GM12864 (cell line): ENCODE data around the gene ITM2A.
A peak's percentile ranks its signal among the peaks of the same experiment; 100 is the strongest.

Experiments
- DNase-seq: peaks from one replicate; pipeline ENCODE4 v3.0.0-alpha.2; 2011; ENCODE audit warnings: low read depth
- H3K4me3 ChIP-seq: 2 replicates; pipeline ENCODE4 v1.5.1; 2011; ENCODE audit warnings: mild to moderate bottlenecking, low read depth, low read length, control low read depth
- TF ChIP-seq, protein P1 (sequence below): IDR thresholded peaks from 2 replicates; pipeline ENCODE4 v1.5.1; 2011; ENCODE audit warnings: low read depth, mild to moderate bottlenecking, moderate library complexity, low read length, control low read depth, inconsistent platforms; ENCODE audit errors: missing control alignments

The ITM2A gene

DNA sequence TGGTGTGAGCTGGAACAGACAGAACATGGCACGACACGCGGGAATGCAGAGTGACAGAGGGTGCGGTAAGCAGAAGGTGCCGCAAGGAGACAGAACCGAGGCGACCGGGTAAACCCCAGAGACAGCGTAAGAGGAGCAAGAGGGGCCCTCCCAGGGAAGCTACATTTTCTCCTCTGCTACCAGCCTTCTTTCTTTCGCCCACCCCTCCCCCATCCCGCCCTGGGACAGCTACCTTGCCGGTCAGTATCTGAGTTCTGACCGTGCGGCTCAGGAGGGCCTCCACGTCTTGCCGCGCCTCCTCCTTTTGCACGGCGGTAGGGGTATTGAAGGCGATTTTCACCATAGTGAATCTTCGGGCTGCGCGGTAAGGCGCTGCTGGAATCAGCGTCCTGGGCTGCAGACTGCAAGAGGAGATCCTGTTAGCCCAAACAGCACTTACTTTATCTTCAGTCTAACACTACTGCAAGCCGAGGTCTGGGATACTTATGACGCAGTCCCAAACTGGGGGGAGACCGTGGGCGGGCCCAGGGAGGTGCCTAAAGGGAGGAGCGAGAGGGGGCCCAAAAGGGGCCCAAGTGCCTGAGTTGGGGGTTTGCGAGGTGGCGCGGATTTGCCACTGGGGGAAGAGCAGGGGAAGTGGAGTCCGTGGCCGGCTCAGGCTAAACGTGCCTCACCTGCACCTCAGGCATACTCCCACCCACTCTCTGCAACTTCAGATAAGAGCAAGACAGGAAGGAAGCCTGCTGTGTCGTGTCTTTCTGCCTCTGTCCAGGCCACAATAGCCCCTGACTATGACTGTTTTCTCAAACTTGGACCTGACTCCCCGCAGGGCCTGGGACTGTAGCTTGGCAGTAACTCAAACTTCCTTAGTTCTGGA lies at the start of gene ITM2A:
ITM2A (minus strand) TSS at position 462 of the 877 bp plus-strand sequence; CDS start at position 343, 119 bp downstream.
- TF ChIP-seq, protein P1, sequence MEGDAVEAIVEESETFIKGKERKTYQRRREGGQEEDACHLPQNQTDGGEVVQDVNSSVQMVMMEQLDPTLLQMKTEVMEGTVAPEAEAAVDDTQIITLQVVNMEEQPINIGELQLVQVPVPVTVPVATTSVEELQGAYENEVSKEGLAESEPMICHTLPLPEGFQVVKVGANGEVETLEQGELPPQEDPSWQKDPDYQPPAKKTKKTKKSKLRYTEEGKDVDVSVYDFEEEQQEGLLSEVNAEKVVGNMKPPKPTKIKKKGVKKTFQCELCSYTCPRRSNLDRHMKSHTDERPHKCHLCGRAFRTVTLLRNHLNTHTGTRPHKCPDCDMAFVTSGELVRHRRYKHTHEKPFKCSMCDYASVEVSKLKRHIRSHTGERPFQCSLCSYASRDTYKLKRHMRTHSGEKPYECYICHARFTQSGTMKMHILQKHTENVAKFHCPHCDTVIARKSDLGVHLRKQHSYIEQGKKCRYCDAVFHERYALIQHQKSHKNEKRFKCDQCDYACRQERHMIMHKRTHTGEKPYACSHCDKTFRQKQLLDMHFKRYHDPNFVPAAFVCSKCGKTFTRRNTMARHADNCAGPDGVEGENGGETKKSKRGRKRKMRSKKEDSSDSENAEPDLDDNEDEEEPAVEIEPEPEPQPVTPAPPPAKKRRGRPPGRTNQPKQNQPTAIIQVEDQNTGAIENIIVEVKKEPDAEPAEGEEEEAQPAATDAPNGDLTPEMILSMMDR, result no peak
- DNase-seq, result no peak
- H3K4me3 ChIP-seq, result peak within 1 kb of the TSS; percentile 53

DNA sequence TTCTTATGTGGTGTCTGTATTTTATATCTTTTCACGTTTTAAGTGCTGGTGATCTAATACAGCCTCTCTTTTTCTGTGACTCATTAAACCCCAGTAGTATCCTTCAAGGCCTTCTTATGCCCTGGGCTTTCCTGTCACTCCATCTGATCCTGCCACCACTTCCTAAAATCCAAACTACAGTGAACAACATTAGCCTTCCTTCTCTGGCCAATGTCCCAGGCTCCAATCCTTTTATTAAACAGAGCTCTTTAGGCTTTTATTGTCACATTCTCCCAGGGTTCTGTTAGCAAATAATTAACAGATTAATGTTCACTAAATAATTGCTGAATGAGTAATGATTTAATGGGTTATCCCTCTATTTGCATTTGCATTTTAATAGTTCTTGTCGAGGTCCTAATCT lies 47.9 kb upstream of the ITM2A start:
- TF ChIP-seq, protein P1, result no peak
- no peak for DNase-seq
- no peak overlapping the region for H3K4me3 ChIP-seq

DNA sequence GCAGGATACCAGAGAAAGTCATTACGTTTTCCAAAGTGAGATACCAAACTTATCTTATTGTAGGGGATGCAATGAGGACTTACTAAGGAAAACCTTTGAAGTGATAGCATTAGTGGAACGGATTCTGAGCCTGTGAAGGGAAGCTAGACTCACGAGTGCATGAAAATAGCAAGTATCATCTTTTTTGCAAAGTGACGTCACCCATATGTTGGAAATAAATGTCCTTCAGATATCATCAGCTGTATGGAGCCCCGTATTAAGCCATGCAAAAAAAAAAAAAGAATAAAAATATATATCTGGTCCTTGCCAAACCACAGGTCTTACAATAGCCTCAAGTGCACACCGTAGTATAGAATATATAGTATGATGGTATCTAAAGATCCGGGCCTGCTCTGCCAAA lies 46.8 kb upstream of the ITM2A start:
- DNase-seq, result no peak
- TF ChIP-seq, protein P1, result no peak

DNA sequence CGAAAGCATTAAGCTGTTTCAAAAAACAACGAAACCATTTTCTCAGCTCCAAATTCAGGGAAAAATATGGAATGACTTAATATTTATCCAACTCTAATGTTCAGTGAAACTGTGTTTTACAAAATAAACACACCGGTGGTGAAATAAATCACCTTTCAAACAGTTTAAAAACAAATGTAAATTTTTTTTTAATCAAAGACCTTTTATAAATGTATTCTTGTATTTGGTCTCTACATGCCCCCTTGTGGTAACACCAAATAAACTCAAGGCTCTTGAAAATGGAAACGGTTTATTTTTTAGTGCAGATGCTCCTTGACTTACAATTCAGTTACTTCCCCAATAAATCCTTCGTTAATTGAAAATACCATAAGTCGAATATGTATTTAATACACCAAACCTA lies 45.8 kb upstream of the ITM2A start:
- DNase-seq, result no peak
- H3K4me3 ChIP-seq, result no peak overlapping the region

More for the DNA sequence above, 46.8 kb upstream of the ITM2A start:
- H3K4me3 ChIP-seq, result no peak overlapping the region

DNA sequence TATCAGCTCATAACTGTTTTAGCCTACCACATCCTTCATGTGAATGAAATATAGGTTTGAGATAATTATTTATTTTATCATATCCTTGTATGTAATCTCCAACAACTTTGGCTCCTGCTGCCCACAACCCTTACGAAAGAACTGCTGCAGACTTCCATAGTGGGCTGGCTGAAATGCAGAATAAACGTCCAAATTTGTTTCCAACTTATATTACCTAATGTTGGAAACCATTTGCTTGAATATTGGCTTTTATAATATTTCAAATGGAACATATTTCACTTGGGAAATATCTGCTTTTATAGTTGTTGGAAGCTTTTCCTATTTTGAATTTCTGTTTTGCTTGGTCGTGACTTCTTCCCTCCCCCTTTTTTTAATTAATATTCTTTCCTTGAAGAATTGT lies 45.0 kb upstream of the ITM2A start:
- DNase-seq, result no peak
- TF ChIP-seq, protein P1, result no peak
- no peak overlapping the region for H3K4me3 ChIP-seq

More for the DNA sequence above, 45.8 kb upstream of the ITM2A start:
- TF ChIP-seq, protein P1, result peak; percentile 29

DNA sequence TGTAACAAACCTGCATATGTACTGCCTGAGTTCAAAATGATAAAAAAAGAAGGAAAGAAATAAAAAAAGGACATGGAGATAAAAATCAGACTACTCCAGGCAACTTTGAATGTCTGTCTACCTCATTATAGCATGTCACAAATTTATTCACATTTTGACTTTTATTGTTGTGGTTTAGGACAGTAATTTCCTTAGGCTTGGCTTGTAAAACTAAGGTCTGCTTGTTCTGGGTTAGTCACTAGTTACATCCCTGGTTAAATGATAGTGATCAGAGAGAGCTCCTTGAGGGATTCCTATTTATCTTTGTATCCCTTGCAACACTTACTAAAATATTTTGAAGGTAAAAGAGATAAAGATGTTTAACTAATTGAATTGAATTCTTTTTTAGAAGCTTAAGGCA lies 42.5 kb upstream of the ITM2A start:
- DNase-seq, result no peak
- TF ChIP-seq, protein P1, result no peak
- H3K4me3 ChIP-seq, result no peak overlapping the region
